DND-41 (cell line): Measurements from ENCODE around the gene SEPTIN3.

Experiments
- CTCF ChIP-seq: IDR thresholded peaks from 2 replicates; pipeline ENCODE4 v1.5.1; 2012; ENCODE audit warnings: borderline replicate concordance, low read length, moderate library complexity, mild to moderate bottlenecking; ENCODE audit not compliant: poor library complexity, severe bottlenecking; ENCODE audit errors: extremely low read depth
- EZH2 ChIP-seq: IDR thresholded peaks from 3 replicates; pipeline ENCODE4 v1.6.1; 2012; ENCODE audit warnings: borderline replicate concordance, low read depth, mild to moderate bottlenecking, moderate library complexity, low read length, inconsistent platforms; ENCODE audit not compliant: severe bottlenecking

GRCh38 chr22:41979423-41980250 lies 10.4 kb downstream of the SEPTIN3 start:
- TF ChIP-seq CTCF (no peak), EZH2 (no peak)
